Colonic mucosa (tissue), 4 donors: ENCODE data around the gene FHL1. TPM values are rescaled to one million over a fixed set of nuclear protein-coding genes. Genes with fewer than 3 reads are reported as not detected.

ENCODE experiments used
- DNase-seq: peaks from one replicate; pipeline ENCODE4 v3.0.0-alpha.2; 2020
- H3K27ac ChIP-seq: fragments of 200-600 bp; one replicate; pipeline ENCODE4 v1.8.0; 2021
- H3K27me3 ChIP-seq: fragments of 200-600 bp; one replicate; pipeline ENCODE4 v1.8.0; 2021
- H3K36me3 ChIP-seq: fragments of 200-600 bp; one replicate; pipeline ENCODE4 v1.8.0; 2021
- H3K4me1 ChIP-seq: fragments of 200-600 bp; one replicate; pipeline ENCODE4 v1.8.0; 2021; ENCODE audit warnings: mild to moderate bottlenecking
- H3K4me3 ChIP-seq: fragments of 200-600 bp; one replicate; pipeline ENCODE4 v1.8.0; 2021
- H3K9ac ChIP-seq, 2 donors: one replicate each; pipeline ENCODE4 v1.7.0; 2013; ENCODE audit warnings: control low read depth in 2 of 2, low read depth in 2 of 2, low read length in 2 of 2
- H3K9me3 ChIP-seq: fragments of 200-600 bp; one replicate; pipeline ENCODE4 v1.8.0; 2021
- CTCF ChIP-seq: fragments of 200-600 bp; IDR thresholded peaks from one replicate; pipeline ENCODE4 v1.8.0; 2022; ENCODE audit warnings: antibody characterized with exemption, mild to moderate bottlenecking
- intact Hi-C: fragments of 100-400 bp; cut with DNase I; formaldehyde crosslinking; loops from one replicate; pipeline ENCODE4 v1.14.1; 2022
- total RNA-seq, 2 donors: library from RNA; stranded (reverse); fragmentation: NEBNext Ultra II Directional in 1 of 2; extraction: Animal tissue kit (Norgen Biotek cat#: 25700) in 1 of 2; gene quantifications; one replicate each; pipeline ENCODE4 v1.2.1, GENCODE V29; 2021
- donor health status: healthy.
- donor health status: DM: no; HTN: no; CAD: no.
- donor health status: DM: no; HTN: no; CAD: no.

FHL1 gene
- total RNA-seq, 2 donors from 2014 or later, result 20.0 to 176 TPM

- H3K4me3 ChIP-seq, result no peak overlapping the region
- intact Hi-C loops, result no loop called here
- no peaks in the 10 kb centered on the region for H3K9me3 ChIP-seq
- DNase-seq, result no peak
- no peak for TF ChIP-seq CTCF
- H3K27me3 ChIP-seq, result no peaks in the 10 kb centered on the region
- no peaks in the 10 kb centered on the region for H3K36me3 ChIP-seq
- no peaks in the 10 kb centered on the region for H3K4me1 ChIP-seq
- H3K27ac ChIP-seq, result no peak overlapping the region
- no peak overlapping the region for H3K9ac ChIP-seq
Observed at GRCh38 chrX:136122207-136122606, 25.1 kb upstream of the FHL1 start.

DNA sequence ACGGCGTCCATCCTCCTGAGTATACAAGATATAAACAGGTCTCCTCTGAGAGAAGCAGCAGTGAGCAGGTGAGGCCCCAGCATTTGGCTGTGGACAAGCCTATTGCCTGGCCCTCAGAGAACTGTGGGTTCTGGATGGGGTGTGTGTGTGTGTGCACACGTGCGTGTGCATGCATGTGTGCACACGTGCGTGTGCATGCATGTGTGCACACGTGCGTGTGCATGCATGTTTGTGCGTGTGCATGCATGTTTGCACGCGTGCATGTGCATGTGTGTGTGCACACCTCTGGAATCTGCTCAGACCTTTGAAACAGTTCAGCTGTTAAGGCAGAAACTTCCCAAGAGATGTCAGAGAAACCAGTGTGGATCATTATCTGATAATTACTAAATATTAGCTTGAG lies 22.2 kb upstream of the FHL1 start:
- H3K36me3 ChIP-seq, result no peaks in the 10 kb centered on the region
- no peak overlapping the region for H3K9ac ChIP-seq
- no peak for TF ChIP-seq CTCF
- no peak for DNase-seq
- H3K9me3 ChIP-seq, result no peaks in the 10 kb centered on the region
- no peak overlapping the region for H3K27ac ChIP-seq
- no peaks in the 10 kb centered on the region for H3K27me3 ChIP-seq
- no peak overlapping the region for H3K4me3 ChIP-seq
- intact Hi-C loops, result no loop called here
- no peaks in the 10 kb centered on the region for H3K4me1 ChIP-seq

GRCh38 chrX:136126371-136126770 lies 21.0 kb upstream of the FHL1 start:
- Histone ChIP-seq H3K9ac (no peak overlapping the region), H3K27ac (no peak overlapping the region)

DNA sequence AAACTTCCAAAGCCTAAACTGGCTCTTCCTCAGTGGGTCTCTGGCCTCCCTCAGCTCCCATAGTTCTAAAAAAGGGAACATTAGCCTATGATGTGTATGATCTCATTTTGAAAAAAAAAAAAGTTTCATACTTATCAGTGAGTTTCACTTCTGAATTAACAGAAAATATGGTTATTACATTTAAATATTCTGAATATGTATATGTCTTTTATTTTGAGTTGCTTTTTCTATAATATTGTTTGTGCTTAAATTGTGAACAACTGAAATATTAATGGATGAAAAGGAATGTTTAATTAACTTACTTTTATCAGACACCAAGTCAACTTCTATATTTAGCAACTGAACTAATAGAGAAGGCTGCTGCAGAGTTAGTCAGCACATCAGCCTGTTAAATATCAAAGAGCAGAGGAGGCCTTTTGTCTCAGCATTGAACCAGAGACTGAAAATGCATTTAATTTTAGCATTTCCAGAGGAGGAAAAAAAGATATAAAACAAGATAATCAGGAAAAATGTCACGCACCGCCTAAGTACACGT lies 20.4 kb upstream of the FHL1 start:
- H3K4me3 ChIP-seq, result no peak overlapping the region
- no peaks in the 10 kb centered on the region for H3K27me3 ChIP-seq
- TF ChIP-seq CTCF, result no peak
- H3K9me3 ChIP-seq, result no peaks in the 10 kb centered on the region
- no peak overlapping the region for H3K27ac ChIP-seq
- H3K36me3 ChIP-seq, result no peaks in the 10 kb centered on the region
- no peaks in the 10 kb centered on the region for H3K4me1 ChIP-seq
- no peak overlapping the region for H3K9ac ChIP-seq
- no peak for DNase-seq
- intact Hi-C loops, result no loop called here

More at GRCh38 chrX:136126371-136126770, 21.0 kb upstream of the FHL1 start:
- H3K36me3 ChIP-seq, result no peaks in the 10 kb centered on the region
- H3K9me3 ChIP-seq, result no peaks in the 10 kb centered on the region
- H3K27me3 ChIP-seq, result no peaks in the 10 kb centered on the region
- intact Hi-C loops, result no loop called here
- no peak for TF ChIP-seq CTCF
- H3K4me3 ChIP-seq, result no peak overlapping the region
- no peaks in the 10 kb centered on the region for H3K4me1 ChIP-seq
- DNase-seq, result no peak

DNA sequence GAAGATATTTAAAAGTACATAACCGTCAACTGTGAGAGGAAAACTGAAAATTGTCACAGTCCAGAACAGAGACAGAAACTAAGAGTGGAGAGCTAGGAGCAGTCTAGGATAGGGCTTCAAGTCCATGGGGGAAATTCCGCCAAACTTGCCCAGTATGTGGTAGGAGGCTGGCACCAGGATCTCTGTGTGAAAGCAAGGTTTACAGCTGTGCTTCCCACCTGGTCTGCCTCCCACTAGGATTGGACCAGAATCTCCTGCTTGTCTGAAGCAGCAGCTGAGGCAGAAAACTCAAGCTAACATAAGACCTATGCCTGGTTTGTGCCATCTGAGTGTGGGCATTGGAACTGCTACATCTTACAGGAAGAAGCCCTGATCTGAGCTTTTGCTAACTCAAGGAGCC lies 18.6 kb upstream of the FHL1 start:
- TF ChIP-seq CTCF, result no peak
- no peak for DNase-seq

More for the DNA sequence above, 18.6 kb upstream of the FHL1 start:
- no peaks in the 10 kb centered on the region for H3K27me3 ChIP-seq
- no peaks in the 10 kb centered on the region for H3K4me1 ChIP-seq
- no peaks in the 10 kb centered on the region for H3K36me3 ChIP-seq
- no peaks in the 10 kb centered on the region for H3K9me3 ChIP-seq
- intact Hi-C loops, result no loop called here
- no peak overlapping the region for H3K4me3 ChIP-seq
- no peak overlapping the region for H3K27ac ChIP-seq
- H3K9ac ChIP-seq, result no peak overlapping the region
